22Rv1 (cell line): ENCODE data around the gene PDE1A.

Experiments
- H3K27ac ChIP-seq: fragments of 450-650 bp; 2 replicates; pipeline ENCODE4 v1.5.1; 2017
- ZFX ChIP-seq: fragments of 450-650 bp; IDR thresholded peaks from 2 replicates; pipeline ENCODE4 v1.6.1; 2017; ENCODE audit warnings: antibody characterized with exemption, borderline replicate concordance
- TF ChIP-seq, protein P1 (sequence below): fragments of 450-650 bp; IDR thresholded peaks from 2 replicates; pipeline ENCODE4 v1.5.1; 2017; ENCODE audit warnings: mild to moderate bottlenecking

Gene PDE1A

DNA sequence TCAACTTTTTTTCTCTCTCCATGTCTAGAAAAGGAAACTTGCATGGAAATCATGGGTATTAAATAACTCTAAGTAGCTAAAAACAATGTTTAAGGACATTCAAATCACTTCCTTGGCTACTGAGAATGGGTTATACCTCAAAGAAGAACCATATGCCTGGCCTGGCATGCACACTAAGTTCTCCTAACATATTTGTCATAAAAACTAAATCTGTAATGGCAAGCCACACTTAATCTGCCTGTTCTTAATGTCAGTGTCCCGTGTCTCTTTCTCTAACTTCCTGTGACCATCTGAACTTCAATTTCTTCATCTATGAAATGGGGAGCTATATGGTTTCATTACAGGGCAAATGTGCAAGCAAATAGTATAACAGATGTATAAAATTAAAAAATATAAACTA is 11.1 kb downstream of the PDE1A start:
- H3K27ac ChIP-seq: no peak overlapping the region
- TF ChIP-seq, protein P1, sequence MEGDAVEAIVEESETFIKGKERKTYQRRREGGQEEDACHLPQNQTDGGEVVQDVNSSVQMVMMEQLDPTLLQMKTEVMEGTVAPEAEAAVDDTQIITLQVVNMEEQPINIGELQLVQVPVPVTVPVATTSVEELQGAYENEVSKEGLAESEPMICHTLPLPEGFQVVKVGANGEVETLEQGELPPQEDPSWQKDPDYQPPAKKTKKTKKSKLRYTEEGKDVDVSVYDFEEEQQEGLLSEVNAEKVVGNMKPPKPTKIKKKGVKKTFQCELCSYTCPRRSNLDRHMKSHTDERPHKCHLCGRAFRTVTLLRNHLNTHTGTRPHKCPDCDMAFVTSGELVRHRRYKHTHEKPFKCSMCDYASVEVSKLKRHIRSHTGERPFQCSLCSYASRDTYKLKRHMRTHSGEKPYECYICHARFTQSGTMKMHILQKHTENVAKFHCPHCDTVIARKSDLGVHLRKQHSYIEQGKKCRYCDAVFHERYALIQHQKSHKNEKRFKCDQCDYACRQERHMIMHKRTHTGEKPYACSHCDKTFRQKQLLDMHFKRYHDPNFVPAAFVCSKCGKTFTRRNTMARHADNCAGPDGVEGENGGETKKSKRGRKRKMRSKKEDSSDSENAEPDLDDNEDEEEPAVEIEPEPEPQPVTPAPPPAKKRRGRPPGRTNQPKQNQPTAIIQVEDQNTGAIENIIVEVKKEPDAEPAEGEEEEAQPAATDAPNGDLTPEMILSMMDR: no peak
- no peak for TF ChIP-seq ZFX

DNA sequence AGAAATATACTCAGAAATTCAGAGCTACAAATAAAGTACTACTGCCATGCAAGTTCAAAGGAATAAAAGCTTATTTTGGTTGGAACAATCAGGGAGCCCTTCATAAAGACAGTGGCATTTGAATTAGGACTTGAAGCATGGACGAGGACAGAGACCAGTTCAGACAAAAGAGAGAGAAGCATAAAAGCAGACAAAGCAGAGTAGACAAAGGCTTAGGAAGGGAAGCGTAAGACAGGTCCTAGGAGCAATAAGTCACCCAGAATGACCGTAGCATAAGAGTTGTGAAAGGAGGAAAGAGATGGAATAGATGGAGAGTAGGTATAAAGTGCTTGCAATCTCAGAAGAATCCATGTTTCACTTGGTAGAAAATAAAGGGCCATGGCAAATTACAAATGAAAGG is 14.0 kb downstream of the PDE1A start:
- TF ChIP-seq, protein P1: no peak
- no peak for TF ChIP-seq ZFX
- H3K27ac ChIP-seq: no peak overlapping the region

DNA sequence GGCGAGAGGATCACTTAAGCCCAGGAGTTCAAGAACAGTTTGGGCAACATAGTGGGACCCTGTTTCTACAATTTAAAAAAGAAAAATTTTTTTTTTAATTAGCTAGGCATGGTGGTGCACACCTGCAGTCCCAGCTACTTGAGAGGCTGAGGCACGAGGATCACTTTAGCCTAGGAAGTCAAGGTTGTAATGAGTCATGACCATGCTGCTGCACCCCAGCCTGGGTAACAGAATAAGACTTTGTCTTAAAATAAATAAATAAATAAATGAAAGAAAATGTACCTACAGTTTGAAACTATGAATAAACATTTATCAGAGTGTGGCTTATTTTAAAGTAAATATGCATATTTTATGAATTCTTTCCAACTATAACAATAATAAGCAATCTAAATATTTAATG is 16.7 kb downstream of the PDE1A start:
- H3K27ac ChIP-seq: no peak overlapping the region

GRCh38 chr2:182406221-182406620 is 20.6 kb downstream of the PDE1A start:
- H3K27ac ChIP-seq: no peak overlapping the region
- TF ChIP-seq, protein P1: no peak
- no peak for TF ChIP-seq ZFX

More for the DNA sequence above, 16.7 kb downstream of the PDE1A start:
- TF ChIP-seq ZFX: no peak
- TF ChIP-seq, protein P1: no peak

- no peak for TF ChIP-seq ZFX
- TF ChIP-seq, protein P1: no peak
- no peak overlapping the region for H3K27ac ChIP-seq
Measured at GRCh38 chr2:182404975-182405561, 21.8 kb downstream of the PDE1A start.

DNA sequence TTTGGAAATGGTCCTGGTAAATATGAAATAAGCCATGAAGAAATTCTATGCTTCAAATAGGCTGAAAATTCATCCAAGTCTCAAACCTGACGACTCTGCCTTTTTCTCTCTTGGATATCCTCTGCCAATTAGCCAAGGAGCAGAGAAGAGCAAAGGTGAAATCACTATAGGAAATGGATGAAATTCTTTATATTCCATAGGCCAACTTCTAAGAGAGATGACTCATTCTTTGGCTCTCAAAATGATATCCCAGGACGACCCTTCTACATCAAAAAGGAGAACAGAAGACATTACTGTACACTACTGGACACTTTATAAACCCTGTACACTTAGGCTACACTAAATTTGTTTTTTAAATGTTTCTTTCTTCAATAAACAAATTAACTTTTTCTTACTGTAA is 22.7 kb downstream of the PDE1A start:
- no peak overlapping the region for H3K27ac ChIP-seq
- TF ChIP-seq, protein P1: no peak
- TF ChIP-seq ZFX: no peak

DNA sequence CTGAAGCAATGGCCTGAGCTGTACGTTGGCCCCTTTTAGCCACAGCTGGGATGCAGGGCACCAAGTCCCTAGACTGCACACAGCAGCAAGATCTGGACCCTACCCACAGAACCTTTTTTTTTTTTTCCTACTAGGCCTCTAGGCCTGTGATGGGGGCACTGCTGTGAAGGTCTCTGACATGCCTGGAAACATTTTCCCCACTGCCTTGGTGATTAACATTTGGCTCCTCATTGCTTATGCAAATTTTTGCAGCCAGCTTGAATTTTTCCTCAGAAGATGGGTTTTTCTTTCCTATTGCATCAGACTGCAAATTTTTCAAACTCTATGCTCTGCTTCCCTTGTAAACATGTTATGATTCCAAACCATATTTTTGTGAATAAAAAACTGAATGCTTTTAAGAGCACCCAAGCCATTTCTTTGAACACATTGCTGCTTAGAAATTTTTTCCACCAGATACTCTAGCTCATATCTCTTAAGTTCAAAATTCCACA is 33.5 kb downstream of the PDE1A start:
- H3K27ac ChIP-seq: no peak overlapping the region
- TF ChIP-seq, protein P1: no peak
- TF ChIP-seq ZFX: no peak
